Ovary (tissue), 9 donors: ENCODE results near the gene TBCK. TPM values are rescaled to one million over a fixed set of nuclear protein-coding genes. Genes with fewer than 3 reads are reported as not detected.
"Not testable (repeated sequence)": the region's sequence is repeated elsewhere in the genome, so short reads cannot be mapped to it uniquely, and the experiment has no call there.

Source experiments
- DNase-seq, 5 donors: peaks; one replicate each; pipeline ENCODE4 v3.0.0-alpha.2; 2019 to 2020
- H3K27ac ChIP-seq, 2 donors: fragments of 200-600 bp; one replicate each; pipeline versions ENCODE4 v1.5.1 to v1.8.0; 2019 to 2022
- H3K27me3 ChIP-seq: fragments of 200-600 bp; one replicate; pipeline ENCODE4 v1.8.0; 2022
- H3K36me3 ChIP-seq: fragments of 200-600 bp; sonication (generic); one replicate; pipeline ENCODE4 v1.5.1; 2019
- H3K4me1 ChIP-seq: one replicate; pipeline ENCODE4 v1.8.1; 2013; ENCODE audit warnings: mild to moderate bottlenecking, moderate library complexity; ENCODE audit not compliant: insufficient read depth
- H3K4me3 ChIP-seq: fragments of 200-600 bp; sonication (generic); one replicate; pipeline ENCODE4 v1.5.1; 2017
- H3K9me3 ChIP-seq, 2 donors: fragments of 200-600 bp in 1 of 2; sonication (generic) in 1 of 2; one replicate each; pipeline versions ENCODE4 v1.5.1 to v1.8.1; 2013 to 2019; ENCODE audit warnings: mild to moderate bottlenecking in 1 of 2, moderate library complexity in 1 of 2
- EP300 ChIP-seq: sonication (generic); formaldehyde crosslinking; IDR thresholded peaks from one replicate; pipeline ENCODE4 v1.6.1; 2017; ENCODE audit warnings: antibody characterized with exemption
- POLR2A ChIP-seq: fragments of 450-650 bp; IDR thresholded peaks from one replicate; pipeline ENCODE4 v1.6.1; 2017; ENCODE audit warnings: antibody characterized with exemption, mild to moderate bottlenecking, moderate library complexity
- WGBS, 3 donors: extraction: QIAGEN DNeasy Blood & Tissue Kit in 1 of 3; methylation state at CpG; one replicate each; pipeline versions ENCODE4 v1.1.5 to v1.1.7; 2013 to 2017; 5-methylcytosine and 5-hydroxymethylcytosine counted together
- intact Hi-C, 4 donors: fragments of 100-400 bp; cut with DNase I; formaldehyde crosslinking; loops; one replicate each; pipeline versions ENCODE4 v1.11.0 to v1.15.1; 2022 to 2023
- polyA plus RNA-seq, 2 donors: library from polyadenylated mRNA; stranded (reverse); fragments of 200-250 nt in 1 of 2; fragments of 350-450 nt in 1 of 2; fragmentation: Illumina TruSeq in 1 of 2; extraction: RNeasy Lipid Tissue Mini Kit (QIAGEN cat#74804) in 1 of 2; gene quantifications; one replicate each; pipeline ENCODE4 v1.2.3, GENCODE V29; 2013 to 2014
- total RNA-seq, 7 donors: library from RNA; depleted of rRNA in 2 of 7; stranded (reverse); fragments of >200 nt in 2 of 7; fragmentation: NEBNext Ultra II Directional in 3 of 7; extraction: Animal tissue kit (Norgen Biotek cat#: 25700) in 3 of 7; gene quantifications; one replicate each; pipeline versions ENCODE4 v1.1.0 to v1.2.4, GENCODE V29; 2016 to 2023
- TF ChIP-seq, protein P1 (sequence below), 3 donors: fragments of 450-650 bp in 2 of 3; fragments of 200-600 bp in 1 of 3; IDR thresholded peaks; one replicate each; pipeline versions ENCODE4 v1.5.1 to v1.8.0; 2016 to 2022; ENCODE audit warnings: antibody characterized with exemption in 3 of 3, mild to moderate bottlenecking in 1 of 3
- donor health status: DM: no; HTN: no; CAD: no; lungs with moderate emphysema.
- donor health status: DM: no; HTN: no; CAD: no.
- donor health status: Bipolar disorder and iron deficiency.
- donor health status: DM: yes; HTN: yes; CAD: no.
- donor health status: DM: no; HTN: no; CAD: no.
- donor health status: DM: yes; HTN: yes; CAD: no.

The TBCK gene
- total and polyA plus RNA-seq, 9 donors: 13.6 to 50.1 (median 39.1) TPM

DNA sequence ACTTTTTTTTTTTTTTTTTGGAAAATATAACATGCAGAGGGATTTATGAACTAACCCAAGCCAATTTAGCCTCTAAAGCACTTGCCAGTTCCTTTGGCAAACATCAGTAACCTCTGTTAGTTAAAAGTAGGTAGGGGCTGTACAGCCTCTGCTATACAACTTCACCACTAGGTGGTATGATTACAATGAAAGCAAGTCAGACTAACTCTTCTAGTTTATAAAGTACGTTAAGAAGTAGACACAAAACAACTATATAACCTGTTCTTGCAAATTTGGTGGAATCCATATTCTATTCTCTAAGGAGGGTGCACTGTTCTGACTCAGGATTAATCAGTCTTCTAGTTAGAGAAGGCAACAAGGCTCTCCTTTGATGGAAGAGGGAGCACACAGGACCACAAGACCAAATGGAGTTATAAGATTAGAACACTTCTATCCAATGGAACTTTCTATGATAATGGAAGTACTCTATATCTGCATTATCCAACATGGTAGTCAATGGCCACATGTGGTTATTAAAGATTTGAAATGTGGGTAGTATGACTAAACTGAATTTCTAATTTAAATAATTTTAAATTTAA is 13.1 kb upstream of the TBCK start:
- H3K9me3 ChIP-seq: no peaks in the 10 kb centered on the region
- intact Hi-C loops: no loop called here
- TF ChIP-seq POLR2A (no peak), EP300 (no peak)
- TF ChIP-seq, protein P1, sequence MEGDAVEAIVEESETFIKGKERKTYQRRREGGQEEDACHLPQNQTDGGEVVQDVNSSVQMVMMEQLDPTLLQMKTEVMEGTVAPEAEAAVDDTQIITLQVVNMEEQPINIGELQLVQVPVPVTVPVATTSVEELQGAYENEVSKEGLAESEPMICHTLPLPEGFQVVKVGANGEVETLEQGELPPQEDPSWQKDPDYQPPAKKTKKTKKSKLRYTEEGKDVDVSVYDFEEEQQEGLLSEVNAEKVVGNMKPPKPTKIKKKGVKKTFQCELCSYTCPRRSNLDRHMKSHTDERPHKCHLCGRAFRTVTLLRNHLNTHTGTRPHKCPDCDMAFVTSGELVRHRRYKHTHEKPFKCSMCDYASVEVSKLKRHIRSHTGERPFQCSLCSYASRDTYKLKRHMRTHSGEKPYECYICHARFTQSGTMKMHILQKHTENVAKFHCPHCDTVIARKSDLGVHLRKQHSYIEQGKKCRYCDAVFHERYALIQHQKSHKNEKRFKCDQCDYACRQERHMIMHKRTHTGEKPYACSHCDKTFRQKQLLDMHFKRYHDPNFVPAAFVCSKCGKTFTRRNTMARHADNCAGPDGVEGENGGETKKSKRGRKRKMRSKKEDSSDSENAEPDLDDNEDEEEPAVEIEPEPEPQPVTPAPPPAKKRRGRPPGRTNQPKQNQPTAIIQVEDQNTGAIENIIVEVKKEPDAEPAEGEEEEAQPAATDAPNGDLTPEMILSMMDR (IDR thresholded peaks at IDR 0.05): no peak
- WGBS, 3 donors: 11 to 18% (median 16%) methylated on average over 1 of the region's 1 CpG
- DNase-seq: no peak
- no peaks in the 10 kb centered on the region for H3K27me3 ChIP-seq
- H3K4me3 ChIP-seq: no peak overlapping the region
- no peak overlapping the region for H3K27ac ChIP-seq
- H3K36me3 ChIP-seq: no peaks in the 10 kb centered on the region
- H3K4me1 ChIP-seq: no peaks in the 10 kb centered on the region

DNA sequence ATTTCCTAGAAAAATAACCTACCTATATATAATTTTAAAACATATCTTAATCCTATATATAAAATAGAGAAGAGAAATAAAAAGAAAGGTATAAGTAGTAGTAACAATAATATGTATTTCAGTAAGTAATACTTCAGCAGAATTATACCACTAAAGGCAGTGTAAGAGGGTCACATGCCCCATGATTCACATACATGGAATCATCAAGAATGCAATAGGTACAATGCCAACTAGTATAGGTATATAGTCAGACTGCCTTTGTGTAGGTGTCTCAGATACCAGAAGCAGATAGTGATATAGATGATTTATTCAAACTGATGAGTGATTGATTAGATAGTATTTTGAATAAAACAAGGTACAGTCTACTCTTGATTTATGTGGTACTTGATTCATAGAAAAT is 9.8 kb upstream of the TBCK start:
- no peaks in the 10 kb centered on the region for H3K27me3 ChIP-seq
- intact Hi-C loops: no loop called here
- TF ChIP-seq EP300: no peak
- TF ChIP-seq POLR2A: no peak
- TF ChIP-seq, protein P1 (IDR thresholded peaks at IDR 0.05): no peak
- H3K4me3 ChIP-seq: no peak overlapping the region
- peaks cover 3% of the 10 kb centered on the region for H3K4me1 ChIP-seq
- no peak for DNase-seq
- H3K36me3 ChIP-seq: no peaks in the 10 kb centered on the region
- no peak overlapping the region for H3K27ac ChIP-seq
- no peaks in the 10 kb centered on the region for H3K9me3 ChIP-seq

DNA sequence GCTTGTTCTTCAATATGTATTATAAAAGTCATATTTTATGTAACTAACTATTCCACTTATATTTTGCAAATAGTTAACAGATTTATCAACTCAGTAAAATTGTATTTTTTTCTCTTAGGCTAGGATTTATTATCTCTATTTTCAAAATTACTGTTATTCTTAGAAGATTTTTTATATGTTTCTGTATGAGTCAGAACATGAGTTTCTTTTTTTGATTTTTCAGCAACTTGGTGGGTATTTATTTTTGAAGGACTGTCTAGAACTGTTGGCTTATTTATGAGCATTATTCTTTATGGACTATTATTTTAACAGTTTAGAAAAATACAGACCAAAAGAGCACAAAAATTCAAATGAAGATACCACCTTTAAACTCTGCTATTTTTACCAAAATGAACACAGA is 7.1 kb upstream of the TBCK start:
- TF ChIP-seq, protein P1 (IDR thresholded peaks at IDR 0.05): no peak
- TF ChIP-seq POLR2A: no peak
- TF ChIP-seq EP300: no peak
- intact Hi-C loops: no loop called here
- Histone ChIP-seq H3K36me3 (no peaks in the 10 kb centered on the region), H3K4me3 (no peak overlapping the region), H3K27ac (no peak overlapping the region), H3K27me3 (no peaks in the 10 kb centered on the region), H3K9me3 (no peaks in the 10 kb centered on the region), H3K4me1 (peaks cover 3% of the 10 kb centered on the region)
- DNase-seq: no peak

DNA sequence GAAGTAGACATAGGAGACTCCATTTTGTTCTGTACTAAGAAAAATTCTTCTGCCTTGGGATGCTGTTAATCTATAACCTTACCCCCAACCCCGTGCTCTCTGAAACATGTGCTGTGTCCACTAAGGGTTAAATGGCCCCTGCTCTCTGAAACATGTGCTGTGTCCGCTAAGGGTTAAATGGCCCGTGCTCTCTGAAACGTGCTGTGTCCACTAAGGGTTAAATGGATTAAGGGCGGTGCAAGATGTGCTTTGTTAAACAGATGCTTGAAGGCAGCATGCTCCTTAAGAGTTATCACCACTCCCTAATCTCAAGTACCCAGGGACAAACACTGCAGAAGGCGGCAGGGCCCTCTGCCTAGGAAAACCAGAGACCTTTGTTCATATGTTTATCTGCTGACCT is 5.8 kb upstream of the TBCK start:
- H3K4me1 ChIP-seq, H3K36me3 ChIP-seq, H3K27ac ChIP-seq, H3K4me3 ChIP-seq, DNase-seq, H3K9me3 ChIP-seq, intact Hi-C loops, H3K27me3 ChIP-seq: not testable (repeated sequence)
- WGBS, 3 donors: 57 to 64% (median 63%) methylated on average over 6 of the region's 6 CpGs

DNA sequence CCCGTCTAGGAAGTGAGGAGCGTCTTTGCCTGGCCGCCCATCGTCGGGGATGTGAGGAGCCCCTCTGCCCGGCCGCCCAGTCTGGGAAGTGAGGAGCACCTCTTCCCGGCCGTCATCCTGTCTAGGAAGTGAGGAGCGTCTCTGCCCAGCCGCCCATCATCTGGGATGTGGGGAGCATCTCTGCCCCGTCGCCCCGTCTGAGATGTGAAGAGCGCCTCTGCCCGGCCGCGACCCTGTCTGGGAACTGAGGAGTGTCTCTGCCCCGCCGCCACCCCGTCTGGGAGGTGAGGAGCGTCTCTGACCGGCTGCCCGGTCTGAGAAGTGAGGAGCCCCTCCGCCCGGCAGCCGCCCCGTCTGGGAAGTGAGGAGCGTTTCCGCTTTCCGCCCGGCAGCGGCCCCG is 5.2 kb upstream of the TBCK start:
- DNase-seq: peak in 1 of 5 donors; percentile 13
- H3K36me3 ChIP-seq, H3K4me3 ChIP-seq, H3K27me3 ChIP-seq, H3K4me1 ChIP-seq, H3K27ac ChIP-seq, intact Hi-C loops, H3K9me3 ChIP-seq: not testable (repeated sequence)
- WGBS, 3 donors: 94 to 98% (median 96%) methylated on average over 34 of the region's 34 CpGs

DNA sequence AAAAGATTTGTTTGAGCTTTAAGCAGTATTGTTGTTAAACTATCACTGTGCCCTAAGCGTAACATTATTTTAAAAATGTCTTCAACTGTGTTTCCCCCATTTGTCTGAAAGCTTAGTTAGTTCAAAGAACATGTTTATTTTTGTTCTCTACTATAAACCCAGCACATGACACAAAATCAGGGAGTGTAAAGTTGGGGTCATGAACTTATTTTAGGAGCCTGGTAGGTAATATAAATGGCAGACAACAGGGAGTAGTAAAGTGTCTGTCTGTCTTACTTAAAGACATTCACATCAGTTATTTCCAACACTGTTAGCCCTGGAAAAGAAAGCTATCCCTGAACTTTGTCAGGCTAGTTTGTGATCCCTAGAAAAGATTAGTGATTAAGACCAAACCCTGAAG is 4.2 kb upstream of the TBCK start:
- H3K27me3 ChIP-seq: no peaks in the 10 kb centered on the region
- no peak overlapping the region for H3K27ac ChIP-seq
- no peaks in the 10 kb centered on the region for H3K9me3 ChIP-seq
- H3K4me3 ChIP-seq: no peak overlapping the region
- DNase-seq: no peak
- peaks cover 7% of the 10 kb centered on the region for H3K4me1 ChIP-seq
- TF ChIP-seq POLR2A (no peak), EP300 (no peak)
- TF ChIP-seq, protein P1 (IDR thresholded peaks at IDR 0.05): no peak
- intact Hi-C loops: no loop called here
- 95 to 98% (median 97%) methylated on average over 1 of the region's 1 CpG for WGBS, 3 donors
- no peaks in the 10 kb centered on the region for H3K36me3 ChIP-seq
